WTC11 (cell line): Measurements from ENCODE around the gene TTC36. TPM values are rescaled to one million over a fixed set of nuclear protein-coding genes. Genes with fewer than 3 reads are reported as not detected.

Experiments
- ATAC-seq: fragments of 200-7000 bp; cut with Tn5 transposase; 2 replicates; pipeline ENCODE4 v1.10.0; 2021; ENCODE audit warnings: mild to moderate bottlenecking, moderate library complexity
- CTCF ChIA-PET: fragments of 300-600 bp; sonication (Branson Sonifier 250); formaldehyde crosslinking; loops from one replicate; lab custom pipeline; 2021; ENCODE audit warnings: antibody characterized with exemption; lab: Charles Lee
- POLR2A ChIA-PET: fragments of 350-600 bp; sonication (Branson Sonifier 250); formaldehyde crosslinking; loops from one replicate; lab custom pipeline; 2021; ENCODE audit warnings: antibody characterized with exemption; lab: Charles Lee
- DNase-seq: peaks from one replicate; pipeline ENCODE4 v3.0.0; 2021; ENCODE audit warnings: low spot score
- H3K27ac Mint-ChIP-seq: 2 replicates; pipeline ENCODE4 v1.8.0; 2021; ENCODE audit warnings: mixed read lengths
- H3K27me3 Mint-ChIP-seq: 2 replicates; pipeline ENCODE4 v1.8.0; 2021; ENCODE audit warnings: low read depth, mild to moderate bottlenecking, moderate library complexity, mixed read lengths
- H3K36me3 Mint-ChIP-seq: 2 replicates; pipeline ENCODE4 v1.8.0; 2021; ENCODE audit warnings: mixed read lengths
- H3K4me1 Mint-ChIP-seq: 2 replicates; pipeline ENCODE4 v1.8.0; 2022; ENCODE audit warnings: mixed read lengths
- H3K4me3 Mint-ChIP-seq: 2 replicates; pipeline ENCODE4 v1.8.0; 2021; ENCODE audit warnings: mild to moderate bottlenecking, moderate library complexity, mixed read lengths
- H3K9me3 Mint-ChIP-seq: 2 replicates; pipeline ENCODE4 v1.8.0; 2021; ENCODE audit warnings: mixed read lengths
- MYBL2 ChIP-seq: sonication (generic); formaldehyde crosslinking; IDR thresholded peaks from 2 replicates; pipeline ENCODE4 v1.8.1; 2023; ENCODE audit warnings: mild to moderate bottlenecking, moderate library complexity, missing genetic modification reagents
- NFYB ChIP-seq: sonication (generic); formaldehyde crosslinking; conservative IDR thresholded peaks from 2 replicates; pipeline ENCODE4 v1.8.0; 2022; ENCODE audit warnings: low read depth, missing genetic modification reagents
- TCF7 ChIP-seq: sonication (generic); formaldehyde crosslinking; IDR thresholded peaks from 2 replicates; pipeline ENCODE4 v1.8.0; 2022; ENCODE audit warnings: mild to moderate bottlenecking, low read depth, missing genetic modification reagents, moderate library complexity
- ZNF121 ChIP-seq: sonication (generic); formaldehyde crosslinking; IDR thresholded peaks from 2 replicates; pipeline ENCODE4 v1.8.0; 2023; ENCODE audit warnings: missing genetic modification reagents
- total RNA-seq: library from RNA; stranded (reverse); gene quantifications from 3 replicates; pipeline ENCODE4 v1.2.3, GENCODE V29; 2021
- TF ChIP-seq, protein P1 (sequence below): sonication (generic); formaldehyde crosslinking; IDR thresholded peaks from 2 replicates; pipeline ENCODE4 v1.8.0; 2023; ENCODE audit warnings: missing genetic modification reagents, mild to moderate bottlenecking, borderline replicate concordance
- TF ChIP-seq, protein P2 (sequence below): sonication (generic); formaldehyde crosslinking; IDR thresholded peaks from 2 replicates; pipeline ENCODE4 v1.8.0; 2022; ENCODE audit warnings: mild to moderate bottlenecking, missing genetic modification reagents
- TF ChIP-seq, protein P3 (sequence below): sonication (generic); formaldehyde crosslinking; IDR thresholded peaks from 2 replicates; pipeline ENCODE4 v1.8.1; 2022; ENCODE audit warnings: low read depth, mild to moderate bottlenecking, moderate library complexity, missing genetic modification reagents, borderline replicate concordance
- TF ChIP-seq, protein P4 (sequence below): sonication (generic); formaldehyde crosslinking; IDR thresholded peaks from 2 replicates; pipeline ENCODE4 v1.8.1; 2022; ENCODE audit warnings: mild to moderate bottlenecking, missing genetic modification reagents, moderate library complexity, borderline replicate concordance
- TF ChIP-seq, protein P5 (sequence below): fragments of 250-450 bp; sonication (Bioruptor Pico); IDR thresholded peaks from 2 replicates; pipeline ENCODE4 v1.9.0; 2021; ENCODE audit warnings: mild to moderate bottlenecking
- TF ChIP-seq, protein P6 (sequence below): sonication (generic); formaldehyde crosslinking; IDR thresholded peaks from 2 replicates; pipeline ENCODE4 v1.8.1; 2022; ENCODE audit warnings: mild to moderate bottlenecking, moderate library complexity, missing genetic modification reagents

Gene TTC36
- total RNA-seq, 1 experiment from 2014 or later: 0.70 TPM

GRCh38 chr11:118519549-118519948, 7.7 kb upstream of the TTC36 start (continued):
- TF ChIP-seq, protein P1, sequence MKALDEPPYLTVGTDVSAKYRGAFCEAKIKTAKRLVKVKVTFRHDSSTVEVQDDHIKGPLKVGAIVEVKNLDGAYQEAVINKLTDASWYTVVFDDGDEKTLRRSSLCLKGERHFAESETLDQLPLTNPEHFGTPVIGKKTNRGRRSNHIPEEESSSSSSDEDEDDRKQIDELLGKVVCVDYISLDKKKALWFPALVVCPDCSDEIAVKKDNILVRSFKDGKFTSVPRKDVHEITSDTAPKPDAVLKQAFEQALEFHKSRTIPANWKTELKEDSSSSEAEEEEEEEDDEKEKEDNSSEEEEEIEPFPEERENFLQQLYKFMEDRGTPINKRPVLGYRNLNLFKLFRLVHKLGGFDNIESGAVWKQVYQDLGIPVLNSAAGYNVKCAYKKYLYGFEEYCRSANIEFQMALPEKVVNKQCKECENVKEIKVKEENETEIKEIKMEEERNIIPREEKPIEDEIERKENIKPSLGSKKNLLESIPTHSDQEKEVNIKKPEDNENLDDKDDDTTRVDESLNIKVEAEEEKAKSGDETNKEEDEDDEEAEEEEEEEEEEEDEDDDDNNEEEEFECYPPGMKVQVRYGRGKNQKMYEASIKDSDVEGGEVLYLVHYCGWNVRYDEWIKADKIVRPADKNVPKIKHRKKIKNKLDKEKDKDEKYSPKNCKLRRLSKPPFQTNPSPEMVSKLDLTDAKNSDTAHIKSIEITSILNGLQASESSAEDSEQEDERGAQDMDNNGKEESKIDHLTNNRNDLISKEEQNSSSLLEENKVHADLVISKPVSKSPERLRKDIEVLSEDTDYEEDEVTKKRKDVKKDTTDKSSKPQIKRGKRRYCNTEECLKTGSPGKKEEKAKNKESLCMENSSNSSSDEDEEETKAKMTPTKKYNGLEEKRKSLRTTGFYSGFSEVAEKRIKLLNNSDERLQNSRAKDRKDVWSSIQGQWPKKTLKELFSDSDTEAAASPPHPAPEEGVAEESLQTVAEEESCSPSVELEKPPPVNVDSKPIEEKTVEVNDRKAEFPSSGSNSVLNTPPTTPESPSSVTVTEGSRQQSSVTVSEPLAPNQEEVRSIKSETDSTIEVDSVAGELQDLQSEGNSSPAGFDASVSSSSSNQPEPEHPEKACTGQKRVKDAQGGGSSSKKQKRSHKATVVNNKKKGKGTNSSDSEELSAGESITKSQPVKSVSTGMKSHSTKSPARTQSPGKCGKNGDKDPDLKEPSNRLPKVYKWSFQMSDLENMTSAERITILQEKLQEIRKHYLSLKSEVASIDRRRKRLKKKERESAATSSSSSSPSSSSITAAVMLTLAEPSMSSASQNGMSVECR (CRISPR knock-in tag): no peak

- no peaks in the 10 kb centered on the region for H3K27me3 Mint-ChIP-seq
- H3K4me3 Mint-ChIP-seq: no peak overlapping the region
- ATAC-seq: no peak
- no peak for DNase-seq
- peaks cover 6% of the 10 kb centered on the region for H3K4me1 Mint-ChIP-seq
- H3K27ac Mint-ChIP-seq: no peak overlapping the region
- H3K9me3 Mint-ChIP-seq: no peaks in the 10 kb centered on the region
- POLR2A ChIA-PET: no interaction called here
- peaks cover 50% of the 10 kb centered on the region for H3K36me3 Mint-ChIP-seq
- CTCF ChIA-PET: no interaction called here
- TF ChIP-seq TCF7 (CRISPR knock-in tag) (no peak), ZNF121 (CRISPR knock-in tag) (no peak), NFYB (CRISPR knock-in tag) (no peak), MYBL2 (CRISPR knock-in tag) (no peak)
- TF ChIP-seq, protein P2, sequence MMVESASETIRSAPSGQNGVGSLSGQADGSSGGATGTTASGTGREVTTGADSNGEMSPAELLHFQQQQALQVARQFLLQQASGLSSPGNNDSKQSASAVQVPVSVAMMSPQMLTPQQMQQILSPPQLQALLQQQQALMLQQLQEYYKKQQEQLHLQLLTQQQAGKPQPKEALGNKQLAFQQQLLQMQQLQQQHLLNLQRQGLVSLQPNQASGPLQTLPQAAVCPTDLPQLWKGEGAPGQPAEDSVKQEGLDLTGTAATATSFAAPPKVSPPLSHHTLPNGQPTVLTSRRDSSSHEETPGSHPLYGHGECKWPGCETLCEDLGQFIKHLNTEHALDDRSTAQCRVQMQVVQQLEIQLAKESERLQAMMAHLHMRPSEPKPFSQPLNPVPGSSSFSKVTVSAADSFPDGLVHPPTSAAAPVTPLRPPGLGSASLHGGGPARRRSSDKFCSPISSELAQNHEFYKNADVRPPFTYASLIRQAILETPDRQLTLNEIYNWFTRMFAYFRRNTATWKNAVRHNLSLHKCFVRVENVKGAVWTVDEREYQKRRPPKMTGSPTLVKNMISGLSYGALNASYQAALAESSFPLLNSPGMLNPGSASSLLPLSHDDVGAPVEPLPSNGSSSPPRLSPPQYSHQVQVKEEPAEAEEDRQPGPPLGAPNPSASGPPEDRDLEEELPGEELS (CRISPR knock-in tag): no peak
- TF ChIP-seq, protein P3, sequence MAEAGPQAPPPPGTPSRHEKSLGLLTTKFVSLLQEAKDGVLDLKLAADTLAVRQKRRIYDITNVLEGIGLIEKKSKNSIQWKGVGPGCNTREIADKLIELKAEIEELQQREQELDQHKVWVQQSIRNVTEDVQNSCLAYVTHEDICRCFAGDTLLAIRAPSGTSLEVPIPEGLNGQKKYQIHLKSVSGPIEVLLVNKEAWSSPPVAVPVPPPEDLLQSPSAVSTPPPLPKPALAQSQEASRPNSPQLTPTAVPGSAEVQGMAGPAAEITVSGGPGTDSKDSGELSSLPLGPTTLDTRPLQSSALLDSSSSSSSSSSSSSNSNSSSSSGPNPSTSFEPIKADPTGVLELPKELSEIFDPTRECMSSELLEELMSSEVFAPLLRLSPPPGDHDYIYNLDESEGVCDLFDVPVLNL (CRISPR knock-in tag): no peak
- TF ChIP-seq, protein P4, sequence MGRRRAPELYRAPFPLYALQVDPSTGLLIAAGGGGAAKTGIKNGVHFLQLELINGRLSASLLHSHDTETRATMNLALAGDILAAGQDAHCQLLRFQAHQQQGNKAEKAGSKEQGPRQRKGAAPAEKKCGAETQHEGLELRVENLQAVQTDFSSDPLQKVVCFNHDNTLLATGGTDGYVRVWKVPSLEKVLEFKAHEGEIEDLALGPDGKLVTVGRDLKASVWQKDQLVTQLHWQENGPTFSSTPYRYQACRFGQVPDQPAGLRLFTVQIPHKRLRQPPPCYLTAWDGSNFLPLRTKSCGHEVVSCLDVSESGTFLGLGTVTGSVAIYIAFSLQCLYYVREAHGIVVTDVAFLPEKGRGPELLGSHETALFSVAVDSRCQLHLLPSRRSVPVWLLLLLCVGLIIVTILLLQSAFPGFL: no peak
- TF ChIP-seq, protein P5, sequence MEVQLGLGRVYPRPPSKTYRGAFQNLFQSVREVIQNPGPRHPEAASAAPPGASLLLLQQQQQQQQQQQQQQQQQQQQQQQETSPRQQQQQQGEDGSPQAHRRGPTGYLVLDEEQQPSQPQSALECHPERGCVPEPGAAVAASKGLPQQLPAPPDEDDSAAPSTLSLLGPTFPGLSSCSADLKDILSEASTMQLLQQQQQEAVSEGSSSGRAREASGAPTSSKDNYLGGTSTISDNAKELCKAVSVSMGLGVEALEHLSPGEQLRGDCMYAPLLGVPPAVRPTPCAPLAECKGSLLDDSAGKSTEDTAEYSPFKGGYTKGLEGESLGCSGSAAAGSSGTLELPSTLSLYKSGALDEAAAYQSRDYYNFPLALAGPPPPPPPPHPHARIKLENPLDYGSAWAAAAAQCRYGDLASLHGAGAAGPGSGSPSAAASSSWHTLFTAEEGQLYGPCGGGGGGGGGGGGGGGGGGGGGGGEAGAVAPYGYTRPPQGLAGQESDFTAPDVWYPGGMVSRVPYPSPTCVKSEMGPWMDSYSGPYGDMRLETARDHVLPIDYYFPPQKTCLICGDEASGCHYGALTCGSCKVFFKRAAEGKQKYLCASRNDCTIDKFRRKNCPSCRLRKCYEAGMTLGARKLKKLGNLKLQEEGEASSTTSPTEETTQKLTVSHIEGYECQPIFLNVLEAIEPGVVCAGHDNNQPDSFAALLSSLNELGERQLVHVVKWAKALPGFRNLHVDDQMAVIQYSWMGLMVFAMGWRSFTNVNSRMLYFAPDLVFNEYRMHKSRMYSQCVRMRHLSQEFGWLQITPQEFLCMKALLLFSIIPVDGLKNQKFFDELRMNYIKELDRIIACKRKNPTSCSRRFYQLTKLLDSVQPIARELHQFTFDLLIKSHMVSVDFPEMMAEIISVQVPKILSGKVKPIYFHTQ (CRISPR knock-in tag): no peak
- TF ChIP-seq, protein P6, sequence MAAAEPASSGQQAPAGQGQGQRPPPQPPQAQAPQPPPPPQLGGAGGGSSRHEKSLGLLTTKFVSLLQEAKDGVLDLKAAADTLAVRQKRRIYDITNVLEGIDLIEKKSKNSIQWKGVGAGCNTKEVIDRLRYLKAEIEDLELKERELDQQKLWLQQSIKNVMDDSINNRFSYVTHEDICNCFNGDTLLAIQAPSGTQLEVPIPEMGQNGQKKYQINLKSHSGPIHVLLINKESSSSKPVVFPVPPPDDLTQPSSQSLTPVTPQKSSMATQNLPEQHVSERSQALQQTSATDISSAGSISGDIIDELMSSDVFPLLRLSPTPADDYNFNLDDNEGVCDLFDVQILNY: no peak
These were observed 5.4 kb upstream of the TTC36 start for GRCh38 chr11:118521892-118522311.
